ENCODE data around the gene GLDN. TPM values are rescaled to one million over a fixed set of nuclear protein-coding genes. Genes with fewer than 3 reads are reported as not detected.

The GLDN gene
- total RNA-seq, 1 donor from 2014 or later = 4.8 TPM

DNA sequence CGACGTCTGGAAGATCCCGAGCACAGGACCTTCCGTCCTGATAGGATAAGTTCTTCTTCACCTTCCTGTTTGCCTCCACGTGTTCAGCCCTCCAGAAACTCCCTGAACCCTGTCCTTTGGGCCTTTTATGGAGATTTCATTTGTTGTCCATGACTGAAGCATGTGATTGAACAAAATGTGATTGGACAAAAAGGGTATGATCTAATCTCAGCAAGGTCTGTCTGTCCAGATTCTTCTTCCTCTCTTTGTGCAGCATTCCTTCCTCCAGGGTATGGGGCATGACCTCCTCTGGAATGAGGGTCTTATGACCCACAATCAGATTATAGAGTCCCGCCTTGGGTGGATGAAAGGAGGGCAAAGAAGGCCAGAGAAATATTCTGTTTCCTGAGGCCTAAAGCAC, 3.0 kb upstream of the GLDN start, which contains the start of gene CYP19A1:
CYP19A1 (minus strand) TSS at position 101 of the 400 bp plus-strand sequence. CDS start 95,684 bp downstream, outside the sequence.
- DNase-seq = no peak
- H3K4me3 ChIP-seq = no peak within 1 kb of the TSS
- TF ChIP-seq, protein P1, sequence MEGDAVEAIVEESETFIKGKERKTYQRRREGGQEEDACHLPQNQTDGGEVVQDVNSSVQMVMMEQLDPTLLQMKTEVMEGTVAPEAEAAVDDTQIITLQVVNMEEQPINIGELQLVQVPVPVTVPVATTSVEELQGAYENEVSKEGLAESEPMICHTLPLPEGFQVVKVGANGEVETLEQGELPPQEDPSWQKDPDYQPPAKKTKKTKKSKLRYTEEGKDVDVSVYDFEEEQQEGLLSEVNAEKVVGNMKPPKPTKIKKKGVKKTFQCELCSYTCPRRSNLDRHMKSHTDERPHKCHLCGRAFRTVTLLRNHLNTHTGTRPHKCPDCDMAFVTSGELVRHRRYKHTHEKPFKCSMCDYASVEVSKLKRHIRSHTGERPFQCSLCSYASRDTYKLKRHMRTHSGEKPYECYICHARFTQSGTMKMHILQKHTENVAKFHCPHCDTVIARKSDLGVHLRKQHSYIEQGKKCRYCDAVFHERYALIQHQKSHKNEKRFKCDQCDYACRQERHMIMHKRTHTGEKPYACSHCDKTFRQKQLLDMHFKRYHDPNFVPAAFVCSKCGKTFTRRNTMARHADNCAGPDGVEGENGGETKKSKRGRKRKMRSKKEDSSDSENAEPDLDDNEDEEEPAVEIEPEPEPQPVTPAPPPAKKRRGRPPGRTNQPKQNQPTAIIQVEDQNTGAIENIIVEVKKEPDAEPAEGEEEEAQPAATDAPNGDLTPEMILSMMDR (IDR thresholded peaks at IDR 0.05; ENCODE audit: borderline replicate concordance) = no peak
- intact Hi-C loops (cut with micrococcal nuclease) = no loop called here
- peaks cover 18% of the 10 kb centered on the region for H3K27me3 ChIP-seq (ENCODE audit: low read depth)
- no peak within 1 kb of the TSS for H3K27ac ChIP-seq (replicated peaks)
- H3K36me3 ChIP-seq = no peaks in the 10 kb centered on the region
- H3K9me3 ChIP-seq (replicated peaks) = no peaks in the 10 kb centered on the region
- H3K4me1 ChIP-seq = peaks cover 61% of the 10 kb centered on the region

DNA sequence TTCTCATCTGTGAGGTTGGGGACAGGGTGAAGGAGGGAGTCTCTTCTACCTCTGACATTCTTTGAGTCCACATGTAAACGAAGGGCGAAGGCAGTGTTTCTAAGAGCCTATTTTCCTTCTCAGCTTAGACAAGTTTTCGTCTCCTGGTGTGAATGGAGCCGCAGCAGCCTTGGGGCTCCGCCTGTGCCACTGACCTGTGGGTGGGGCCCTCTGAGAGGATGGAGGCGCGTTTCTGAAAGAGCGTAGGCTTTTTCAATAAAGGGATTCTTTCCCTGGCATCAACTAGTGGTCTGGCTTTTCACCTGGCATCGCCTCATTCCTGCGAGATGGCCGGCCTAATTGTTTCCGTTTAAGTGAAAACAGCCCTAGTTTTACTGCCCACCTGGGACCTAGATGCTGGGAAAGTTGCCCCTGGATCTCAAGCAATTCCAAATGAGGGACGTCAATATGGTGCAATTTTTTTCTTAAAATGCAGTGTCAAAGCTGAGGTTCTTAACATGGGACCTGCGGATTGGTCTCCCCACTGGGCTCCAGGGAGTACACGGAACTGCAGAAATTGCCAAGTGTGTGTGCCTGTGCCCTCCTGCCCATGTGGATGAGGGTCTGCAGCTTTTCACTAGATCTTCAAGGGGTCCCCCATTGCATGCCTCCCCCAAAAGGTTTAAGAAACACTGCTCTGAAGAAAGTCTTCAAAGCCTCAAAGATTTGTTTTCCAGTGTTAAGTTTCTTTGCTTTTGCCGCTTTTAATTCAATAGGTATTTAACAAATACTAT, 958 bp downstream of the GLDN start:
- Histone ChIP-seq H3K4me3 (peak overlapping the region; percentile 70), H3K27me3 (ENCODE audit: low read depth) (peaks cover 18% of the 10 kb centered on the region), H3K36me3 (no peaks in the 10 kb centered on the region), H3K27ac (replicated peaks) (peak overlapping the region; percentile 82), H3K4me1 (peaks cover 21% of the 10 kb centered on the region), H3K9me3 (replicated peaks) (no peaks in the 10 kb centered on the region)
- TF ChIP-seq, protein P1 (IDR thresholded peaks at IDR 0.05; ENCODE audit: borderline replicate concordance) = no peak
- DNase-seq = no peak
- intact Hi-C loops (cut with micrococcal nuclease) = no loop called here

DNA sequence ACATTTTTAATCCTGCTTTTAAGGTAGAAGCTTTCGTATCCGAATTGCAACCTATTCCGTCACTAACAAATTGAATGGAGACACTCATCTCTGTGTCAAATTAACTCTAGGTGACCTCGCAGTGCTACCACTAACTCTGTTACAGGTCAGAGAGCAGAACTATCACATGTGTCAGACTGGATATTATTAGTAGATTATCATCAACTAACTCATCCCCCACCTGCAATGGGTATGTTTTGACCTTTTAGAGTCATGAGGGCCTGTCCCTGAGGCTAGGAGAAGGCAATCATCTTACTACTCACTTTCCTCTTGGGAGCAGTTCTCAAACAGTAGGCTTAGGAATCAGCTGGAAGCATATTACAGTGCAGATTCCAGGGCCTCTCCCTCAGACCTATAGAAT, 2.0 kb downstream of the GLDN start:
- no peaks in the 10 kb centered on the region for H3K36me3 ChIP-seq
- TF ChIP-seq, protein P1 (IDR thresholded peaks at IDR 0.05; ENCODE audit: borderline replicate concordance) = no peak
- H3K27ac ChIP-seq (replicated peaks) = no peak overlapping the region
- no peaks in the 10 kb centered on the region for H3K9me3 ChIP-seq (replicated peaks)
- DNase-seq = no peak
- H3K27me3 ChIP-seq (ENCODE audit: low read depth) = peaks cover 18% of the 10 kb centered on the region
- H3K4me3 ChIP-seq = no peak overlapping the region
- intact Hi-C loops (cut with micrococcal nuclease) = no loop called here
- peaks cover 17% of the 10 kb centered on the region for H3K4me1 ChIP-seq

DNA sequence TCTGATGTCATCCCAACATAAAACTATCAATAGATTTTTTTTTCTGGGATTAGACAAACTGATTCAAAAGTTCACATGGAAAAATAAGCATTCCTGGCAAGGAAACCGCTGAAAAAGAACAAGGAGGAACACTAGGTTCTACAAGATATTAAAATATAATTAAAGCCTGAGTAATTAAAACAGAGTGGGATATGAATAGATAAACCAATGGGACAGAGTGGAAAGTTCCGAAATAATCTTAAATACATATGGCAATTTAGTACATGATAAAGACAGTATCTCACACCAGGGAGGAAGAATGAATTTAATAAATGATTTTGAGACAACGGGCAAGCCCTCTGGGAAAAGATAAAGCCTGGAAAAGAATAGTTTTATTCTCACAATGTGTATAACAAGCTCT, 4.7 kb downstream of the GLDN start:
- Histone ChIP-seq H3K4me1 (peaks cover 34% of the 10 kb centered on the region), H3K27me3 (ENCODE audit: low read depth) (peaks cover 11% of the 10 kb centered on the region)
- intact Hi-C loops (cut with micrococcal nuclease) = no loop called here

DNA sequence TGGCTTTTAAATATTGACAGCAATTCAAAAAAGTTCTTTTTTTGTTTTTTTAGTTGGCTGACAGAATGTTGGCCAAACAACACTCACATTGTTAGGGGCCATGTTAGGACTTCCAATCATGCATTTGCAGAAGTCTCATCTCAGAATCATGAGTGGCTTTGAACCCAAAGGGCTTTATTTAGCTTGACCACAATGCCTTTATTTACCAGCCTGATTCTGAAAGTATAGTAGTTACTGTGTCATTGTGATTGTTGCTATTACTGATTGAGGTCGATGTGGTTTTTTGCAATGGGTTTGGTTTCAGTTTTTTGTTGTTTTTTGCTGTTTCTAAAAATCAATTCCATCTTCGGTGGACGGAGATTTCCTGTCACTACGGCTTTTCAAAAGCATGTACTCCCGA, 7.2 kb downstream of the GLDN start:
- DNase-seq = no peak
- Histone ChIP-seq H3K4me1 (peaks cover 36% of the 10 kb centered on the region), H3K27me3 (ENCODE audit: low read depth) (no peaks in the 10 kb centered on the region), H3K4me3 (no peak overlapping the region), H3K27ac (replicated peaks) (peak overlapping the region; percentile 72), H3K36me3 (no peaks in the 10 kb centered on the region), H3K9me3 (replicated peaks) (no peaks in the 10 kb centered on the region)
- TF ChIP-seq, protein P1 (IDR thresholded peaks at IDR 0.05; ENCODE audit: borderline replicate concordance) = no peak
- intact Hi-C loops (cut with micrococcal nuclease) = no loop called here

More for the DNA sequence above, 4.7 kb downstream of the GLDN start:
- TF ChIP-seq, protein P1 (IDR thresholded peaks at IDR 0.05; ENCODE audit: borderline replicate concordance) = no peak
- DNase-seq = no peak
- Histone ChIP-seq H3K27ac (replicated peaks) (peak overlapping the region; percentile 24), H3K9me3 (replicated peaks) (no peaks in the 10 kb centered on the region), H3K4me3 (no peak overlapping the region), H3K36me3 (no peaks in the 10 kb centered on the region)

Data from left ventricle myocardium inferior (tissue), 1 donor.